Fibroblast of lung (primary cell): Measurements from ENCODE around the gene VTI1B.

Experiments used
- CTCF ChIP-seq, 2 donors: IDR thresholded peaks in 1 of 2; conservative IDR thresholded peaks in 1 of 2; 1 replicate in 1 of 2; 2 replicates in 1 of 2; pipeline ENCODE4 v1.5.1; 2011 to 2012; ENCODE audit warnings: low read length in 2 of 2, control low read depth in 1 of 2, inconsistent platforms in 1 of 2, low read depth in 1 of 2, mild to moderate bottlenecking in 1 of 2
- EZH2 ChIP-seq: IDR thresholded peaks from 2 replicates; pipeline ENCODE4 v1.5.1; 2012; ENCODE audit warnings: low read length, control low read depth, mild to moderate bottlenecking; ENCODE audit errors: missing control alignments

GRCh38 chr14:67646131-67646530, 28.3 kb downstream of the VTI1B start:
- TF ChIP-seq CTCF (conservative IDR thresholded peaks at IDR 0.05 in 1 of 2, IDR thresholded peaks at IDR 0.05 in 1 of 2; ENCODE audit: low read depth in 1 of 2, low read length in 2 of 2) (no peak), EZH2 (no peak)
